Measurements from ENCODE around the gene ATP1A1.

ATP1A1 gene

GRCh38 chr1:116400780-116401179, 27.7 kb downstream of the ATP1A1 start:
- H3K4me3 ChIP-seq (ENCODE audit: low read depth, low read length) = no peak overlapping the region
- no peak for TF ChIP-seq CTCF (IDR thresholded peaks at IDR 0.05; ENCODE audit: borderline replicate concordance, insufficient read depth, low read depth, low read length)

- TF ChIP-seq CTCF (IDR thresholded peaks at IDR 0.05; ENCODE audit: borderline replicate concordance, insufficient read depth, low read depth, low read length) = no peak
- H3K4me3 ChIP-seq (ENCODE audit: low read depth, low read length) = no peak overlapping the region
Measured at GRCh38 chr1:116401646-116402176, 28.7 kb downstream of the ATP1A1 start.

GRCh38 chr1:116402333-116402732, 29.3 kb downstream of the ATP1A1 start:
- no peak overlapping the region for H3K4me3 ChIP-seq (ENCODE audit: low read depth, low read length)
- no peak for TF ChIP-seq CTCF (IDR thresholded peaks at IDR 0.05; ENCODE audit: borderline replicate concordance, insufficient read depth, low read depth, low read length)

- no peak for TF ChIP-seq CTCF (IDR thresholded peaks at IDR 0.05; ENCODE audit: borderline replicate concordance, insufficient read depth, low read depth, low read length)
- H3K4me3 ChIP-seq (ENCODE audit: low read depth, low read length) = no peak overlapping the region
Measured at GRCh38 chr1:116403496-116404136, 30.6 kb downstream of the ATP1A1 start.

GRCh38 chr1:116404699-116405098, 31.7 kb downstream of the ATP1A1 start:
- no peak overlapping the region for H3K4me3 ChIP-seq (ENCODE audit: low read depth, low read length)
- TF ChIP-seq CTCF (IDR thresholded peaks at IDR 0.05; ENCODE audit: borderline replicate concordance, insufficient read depth, low read depth, low read length) = no peak

- no peak overlapping the region for H3K4me3 ChIP-seq (ENCODE audit: low read depth, low read length)
- TF ChIP-seq CTCF (IDR thresholded peaks at IDR 0.05; ENCODE audit: borderline replicate concordance, insufficient read depth, low read depth, low read length) = no peak
Measured at GRCh38 chr1:116405241-116406135, 32.4 kb downstream of the ATP1A1 start.
